Left ventricle myocardium inferior (tissue), 1 donor: ENCODE data around the gene CEACAM5. TPM values are rescaled to one million over a fixed set of nuclear protein-coding genes. Genes with fewer than 3 reads are reported as not detected.

Experiments used
- DNase-seq: peaks from one replicate; pipeline ENCODE4 v3.0.0-alpha.2; 2020
- H3K27ac ChIP-seq: fragments of 200-600 bp; replicated peaks from 2 replicates; pipeline ENCODE4 v1.8.0; 2021
- H3K27me3 ChIP-seq: fragments of 200-600 bp; 2 replicates; pipeline ENCODE4 v1.8.0; 2021; ENCODE audit warnings: low read depth
- H3K36me3 ChIP-seq: fragments of 200-600 bp; 2 replicates; pipeline ENCODE4 v1.8.0; 2021
- H3K4me1 ChIP-seq: fragments of 200-600 bp; 2 replicates; pipeline ENCODE4 v1.8.0; 2021
- H3K4me3 ChIP-seq: fragments of 200-600 bp; 2 replicates; pipeline ENCODE4 v1.8.0; 2021; ENCODE audit warnings: mild to moderate bottlenecking, moderate library complexity
- H3K9me3 ChIP-seq: fragments of 200-600 bp; replicated peaks from 2 replicates; pipeline ENCODE4 v1.8.0; 2021
- CTCF ChIP-seq: fragments of 200-600 bp; IDR thresholded peaks from 2 replicates; pipeline ENCODE4 v1.8.0; 2021; ENCODE audit warnings: antibody characterized with exemption, mild to moderate bottlenecking, borderline replicate concordance
- intact Hi-C: fragments of 100-400 bp; cut with micrococcal nuclease; formaldehyde crosslinking; loops from one replicate; pipeline ENCODE4 v1.11.0; 2022
- total RNA-seq: library from RNA; stranded (reverse); fragmentation: NEBNext Ultra II Directional; extraction: Animal tissue kit (Norgen Biotek cat#: 25700); gene quantifications from one replicate; pipeline ENCODE4 v1.2.1, GENCODE V29; 2021
- donor health status: DM: no; HTN: yes; CAD: no; lungs with severe emphysema.

Gene CEACAM5
- total RNA-seq, 1 donor from 2014 or later: 0.19 TPM

GRCh38 chr19:41687419-41687818, 21.0 kb upstream of the CEACAM5 start:
- Histone ChIP-seq H3K4me3 (no peak overlapping the region), H3K9me3 (peaks cover 10% of the 10 kb centered on the region), H3K27ac (no peak overlapping the region), H3K4me1 (no peaks in the 10 kb centered on the region), H3K27me3 (peaks cover 96% of the 10 kb centered on the region), H3K36me3 (no peaks in the 10 kb centered on the region)
- no peak for TF ChIP-seq CTCF
- no peak for DNase-seq
- intact Hi-C loops: no loop called here

GRCh38 chr19:41688098-41688497, 20.3 kb upstream of the CEACAM5 start, which contains the start of gene CEACAM7:
Gene CEACAM7 (minus strand): TSS chr19:41688270. CDS start chr19:41688165, 105 bp downstream.
- Histone ChIP-seq H3K27me3 (peaks cover 96% of the 10 kb centered on the region), H3K9me3 (peaks cover 17% of the 10 kb centered on the region), H3K4me3 (no peak within 1 kb of the TSS), H3K27ac (no peak within 1 kb of the TSS), H3K4me1 (no peaks in the 10 kb centered on the region), H3K36me3 (no peaks in the 10 kb centered on the region)
- intact Hi-C loops: no loop called here
- TF ChIP-seq CTCF: no peak
- DNase-seq: no peak

GRCh38 chr19:41688687-41689086, 19.7 kb upstream of the CEACAM5 start:
- Histone ChIP-seq H3K4me3 (no peak overlapping the region), H3K9me3 (peaks cover 23% of the 10 kb centered on the region), H3K36me3 (no peaks in the 10 kb centered on the region), H3K4me1 (no peaks in the 10 kb centered on the region), H3K27me3 (peaks cover 90% of the 10 kb centered on the region), H3K27ac (no peak overlapping the region)
- intact Hi-C loops: no loop called here
- DNase-seq: no peak
- no peak for TF ChIP-seq CTCF

- Histone ChIP-seq H3K36me3 (no peaks in the 10 kb centered on the region), H3K9me3 (peaks cover 27% of the 10 kb centered on the region), H3K27ac (no peak overlapping the region), H3K4me1 (no peaks in the 10 kb centered on the region), H3K27me3 (peaks cover 90% of the 10 kb centered on the region), H3K4me3 (no peak overlapping the region)
- intact Hi-C loops: no loop called here
- TF ChIP-seq CTCF: no peak
- no peak for DNase-seq
Observed at GRCh38 chr19:41689993-41690800, 18.2 kb upstream of the CEACAM5 start.

GRCh38 chr19:41690801-41691065, 17.7 kb upstream of the CEACAM5 start:
- Histone ChIP-seq H3K4me1 (no peaks in the 10 kb centered on the region), H3K27me3 (peaks cover 90% of the 10 kb centered on the region), H3K4me3 (no peak overlapping the region), H3K9me3 (peaks cover 27% of the 10 kb centered on the region), H3K36me3 (no peaks in the 10 kb centered on the region), H3K27ac (no peak overlapping the region)
- intact Hi-C loops: no loop called here
- no peak for TF ChIP-seq CTCF
- no peak for DNase-seq
